Ishikawa (cell line): Measurements from ENCODE around the gene ACOT8.

Experiments used
- CEBPB ChIP-seq: IDR thresholded peaks from 2 replicates; pipeline ENCODE4 v1.6.1; 2012
- CREB1 ChIP-seq: IDR thresholded peaks from 2 replicates; pipeline ENCODE4 v1.6.1; 2012; ENCODE audit warnings: low read depth
- EGR1 ChIP-seq: IDR thresholded peaks from 2 replicates; pipeline ENCODE4 v1.6.1; 2012
- EP300 ChIP-seq: IDR thresholded peaks from 2 replicates; pipeline ENCODE4 v1.6.1; 2012; ENCODE audit warnings: borderline replicate concordance
- FOXM1 ChIP-seq: IDR thresholded peaks from 2 replicates; pipeline ENCODE4 v1.6.1; 2012; ENCODE audit warnings: low read depth, borderline replicate concordance
- NFIC ChIP-seq: IDR thresholded peaks from 2 replicates; pipeline ENCODE4 v1.6.1; 2012
- RAD21 ChIP-seq: IDR thresholded peaks from 2 replicates; pipeline ENCODE4 v1.6.1; 2012; ENCODE audit warnings: low read depth
- REST ChIP-seq: IDR thresholded peaks from 2 replicates; pipeline ENCODE4 v1.6.1; 2012; ENCODE audit warnings: low read depth, mild to moderate bottlenecking
- TAF1 ChIP-seq: IDR thresholded peaks from 2 replicates; pipeline ENCODE4 v1.6.1; 2012; ENCODE audit warnings: low read depth, mild to moderate bottlenecking
- TCF12 ChIP-seq: IDR thresholded peaks from 2 replicates; pipeline ENCODE4 v1.6.1; 2012; ENCODE audit warnings: low read depth
- TEAD4 ChIP-seq: IDR thresholded peaks from 2 replicates; pipeline ENCODE4 v1.6.1; 2012
- USF1 ChIP-seq: IDR thresholded peaks from 2 replicates; pipeline ENCODE4 v1.6.1; 2012
- YY1 ChIP-seq: IDR thresholded peaks from 2 replicates; pipeline ENCODE4 v1.6.1; 2012; ENCODE audit warnings: low read depth
- ZBTB7A ChIP-seq: IDR thresholded peaks from 2 replicates; pipeline ENCODE4 v1.6.1; 2012; ENCODE audit warnings: low read depth
- TF ChIP-seq, protein P1 (sequence below): IDR thresholded peaks from 2 replicates; pipeline ENCODE4 v1.6.1; 2012

Gene ACOT8

GRCh38 chr20:45810191-45810970 is 46.8 kb downstream of the ACOT8 start:
- no peak for TF ChIP-seq FOXM1
- TF ChIP-seq EP300 = no peak
- TF ChIP-seq, protein P1, sequence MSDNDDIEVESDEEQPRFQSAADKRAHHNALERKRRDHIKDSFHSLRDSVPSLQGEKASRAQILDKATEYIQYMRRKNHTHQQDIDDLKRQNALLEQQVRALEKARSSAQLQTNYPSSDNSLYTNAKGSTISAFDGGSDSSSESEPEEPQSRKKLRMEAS = no peak
- no peak for TF ChIP-seq NFIC

GRCh38 chr20:45801851-45802250 is 55.3 kb downstream of the ACOT8 start:
- TF ChIP-seq ZBTB7A = no peak
- no peak for TF ChIP-seq EGR1
- no peak for TF ChIP-seq FOXM1
- TF ChIP-seq TAF1 = no peak
- no peak for TF ChIP-seq YY1
- TF ChIP-seq EP300 = no peak
- TF ChIP-seq NFIC = no peak

DNA sequence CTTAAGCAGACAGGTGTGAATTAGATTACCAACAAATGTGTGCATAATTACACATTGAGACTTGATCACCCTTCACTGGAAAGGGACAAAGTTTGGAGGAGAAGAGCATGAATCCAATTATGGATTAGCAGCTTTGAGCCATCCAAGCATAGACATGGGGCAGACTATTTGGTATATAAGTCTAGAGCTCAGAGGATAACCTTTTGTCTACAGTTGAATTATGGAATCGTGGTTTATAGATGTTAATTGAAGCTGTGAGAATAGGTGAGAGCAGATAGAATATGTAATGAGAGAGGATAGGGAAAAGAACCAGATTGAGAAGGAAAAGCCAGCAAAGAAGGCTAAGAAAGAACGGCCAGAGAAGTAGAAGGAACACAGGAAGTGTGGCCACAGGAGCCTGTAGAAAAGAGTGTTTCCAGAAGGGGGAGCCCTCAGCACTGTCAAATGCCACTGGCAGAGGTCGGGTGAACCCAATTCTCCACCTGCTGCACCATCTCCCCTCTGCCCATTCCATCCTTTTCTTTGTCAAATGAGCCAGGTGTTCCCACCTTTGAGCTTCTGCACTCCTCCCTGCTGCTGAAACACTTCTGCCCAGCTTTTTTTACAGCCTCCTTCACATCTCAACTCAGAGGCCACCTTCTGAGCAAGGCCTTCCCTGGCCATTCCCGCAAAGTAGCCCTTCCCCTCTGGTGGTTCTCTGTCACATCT is 58.1 kb downstream of the ACOT8 start:
- TF ChIP-seq RAD21 = peak; percentile 66
- no peak for TF ChIP-seq TEAD4

DNA sequence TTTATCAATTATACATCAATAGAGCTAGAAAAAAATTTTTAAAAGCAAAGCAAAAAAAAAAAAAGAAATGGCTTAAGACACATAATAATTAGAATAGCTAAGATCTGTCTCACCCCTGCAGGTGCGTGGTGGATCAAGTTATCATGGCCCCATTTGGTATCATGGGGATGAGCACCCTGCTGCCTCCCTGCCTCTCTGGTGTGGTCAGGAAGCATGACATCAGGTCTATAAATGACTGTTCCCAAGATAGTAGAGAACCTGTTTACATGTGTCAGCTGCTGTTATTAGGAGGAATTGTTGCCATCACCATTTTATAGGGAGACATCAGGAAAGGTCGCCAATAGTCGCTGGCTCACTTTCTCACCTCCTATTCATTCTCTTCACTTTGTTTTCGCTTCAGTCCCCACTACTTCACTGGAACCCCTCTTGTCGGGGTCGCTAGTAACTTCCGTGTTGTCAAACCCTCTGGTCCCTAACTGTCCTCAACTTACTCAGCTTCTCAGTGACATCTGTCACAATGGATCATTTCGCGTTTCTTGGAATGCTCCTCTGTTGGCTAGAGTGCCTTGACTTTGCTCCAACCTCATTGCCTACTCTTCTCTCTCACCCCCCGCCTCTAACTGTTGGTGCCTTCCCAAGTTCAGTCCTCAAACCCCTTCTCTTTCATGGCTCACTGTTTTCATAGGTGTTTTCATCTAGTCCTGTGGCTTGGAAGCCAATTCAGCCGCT is 60.7 kb downstream of the ACOT8 start:
- TF ChIP-seq CREB1 = no peak
- TF ChIP-seq CEBPB = no peak
- TF ChIP-seq, protein P1 = no peak
- TF ChIP-seq TEAD4 = no peak
- no peak for TF ChIP-seq TCF12
- TF ChIP-seq NFIC = no peak
- TF ChIP-seq EGR1 = no peak
- TF ChIP-seq EP300 = no peak
- TF ChIP-seq FOXM1 = no peak
- no peak for TF ChIP-seq USF1
- no peak for TF ChIP-seq TAF1
- TF ChIP-seq REST = no peak
- TF ChIP-seq YY1 = no peak
- no peak for TF ChIP-seq ZBTB7A
- no peak for TF ChIP-seq RAD21

DNA sequence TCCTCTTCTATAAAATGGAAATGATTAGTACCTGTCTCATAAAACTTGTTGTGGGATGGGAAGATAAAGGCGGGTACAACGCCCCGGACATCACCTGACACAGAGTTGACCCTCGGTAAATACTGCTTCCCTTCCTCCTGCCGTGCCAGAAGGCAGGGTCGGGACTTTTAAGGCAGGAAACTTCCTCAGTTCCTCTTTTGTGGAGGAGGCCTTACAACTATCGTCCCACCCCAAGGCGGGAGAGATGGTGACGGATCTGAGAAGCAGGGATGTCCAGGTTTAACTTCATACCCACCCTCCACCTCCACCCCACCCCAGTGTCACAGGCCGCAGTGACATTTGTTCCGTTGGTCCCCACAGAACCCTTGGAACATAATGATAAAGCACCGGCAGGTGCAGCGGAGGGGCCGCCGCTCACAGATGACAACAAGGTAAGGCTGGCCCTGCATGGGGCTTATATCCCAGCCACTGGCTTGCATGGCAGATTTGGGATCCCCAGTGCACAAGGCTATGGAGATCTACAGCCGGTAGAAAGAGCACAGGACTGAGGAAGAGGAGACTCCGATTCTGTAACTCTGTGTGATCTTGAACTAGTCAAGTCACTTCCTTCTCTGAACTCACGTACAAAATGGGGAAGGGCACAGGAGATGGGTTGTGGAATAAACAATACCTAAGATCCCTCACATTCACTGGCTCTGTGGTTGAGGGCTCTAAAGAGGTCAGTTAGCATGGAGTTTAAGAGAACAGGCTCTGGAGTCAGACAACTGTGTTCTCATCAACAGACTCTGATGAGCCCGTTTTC is 64.7 kb downstream of the ACOT8 start:
- TF ChIP-seq, protein P1 = no peak
- TF ChIP-seq TAF1 (no peak), EGR1 (no peak), REST (no peak), CEBPB (no peak), TEAD4 (no peak), NFIC (no peak), RAD21 (no peak), ZBTB7A (no peak), EP300 (no peak), CREB1 (no peak), FOXM1 (no peak), YY1 (no peak)
